ENCODE data around the gene AMOTL2. TPM values are rescaled to one million over a fixed set of nuclear protein-coding genes. Genes with fewer than 3 reads are reported as not detected.

The AMOTL2 gene
- total RNA-seq, 1 experiment from 2014 or later, result 59.6 TPM

- H3K27ac ChIP-seq (ENCODE audit: low read depth, low read length, poor library complexity, severe bottlenecking), result no peak overlapping the region
- no peak for DNase-seq (ENCODE audit: low spot score)
- ChIA-PET POLR2A (ENCODE audit: low non-redundant PET) (no interaction called here), CTCF (no interaction called here)
- no peak overlapping the region for H3K4me3 ChIP-seq (ENCODE audit: low read depth, low read length, poor library complexity, severe bottlenecking)
- H3K36me3 ChIP-seq (ENCODE audit: insufficient read depth, low read length, poor library complexity, severe bottlenecking), result peaks cover 33% of the 10 kb centered on the region
- intact Hi-C loops (cut with micrococcal nuclease; ENCODE audit: unreplicated experiment), result no loop called here
- no peaks in the 10 kb centered on the region for H3K9me3 ChIP-seq (ENCODE audit: low read depth, low read length, poor library complexity, severe bottlenecking)
- peaks cover 8% of the 10 kb centered on the region for H3K4me1 ChIP-seq (ENCODE audit: insufficient read depth, low read length, poor library complexity, severe bottlenecking)
- BruUV-seq (replicated peaks), result no TSS peak
- H3K27me3 ChIP-seq (replicated peaks; ENCODE audit: insufficient read depth, low read depth, low read length, poor library complexity), result no peaks in the 10 kb centered on the region
- no peak for TF ChIP-seq EZH2 (IDR thresholded peaks at IDR 0.05; ENCODE audit: borderline replicate concordance, low read depth, low read length, poor library complexity, severe bottlenecking)
Observed at GRCh38 chr3:134352031-134352671, 22.1 kb downstream of the AMOTL2 start.

- intact Hi-C loops (cut with micrococcal nuclease; ENCODE audit: unreplicated experiment), result no loop called here
- Histone ChIP-seq H3K4me1 (ENCODE audit: insufficient read depth, low read length, poor library complexity, severe bottlenecking) (peaks cover 2% of the 10 kb centered on the region), H3K27me3 (replicated peaks; ENCODE audit: insufficient read depth, low read depth, low read length, poor library complexity) (no peaks in the 10 kb centered on the region), H3K27ac (ENCODE audit: low read depth, low read length, poor library complexity, severe bottlenecking) (no peak overlapping the region), H3K9me3 (ENCODE audit: low read depth, low read length, poor library complexity, severe bottlenecking) (no peaks in the 10 kb centered on the region), H3K36me3 (ENCODE audit: insufficient read depth, low read length, poor library complexity, severe bottlenecking) (peaks cover 26% of the 10 kb centered on the region), H3K4me3 (ENCODE audit: low read depth, low read length, poor library complexity, severe bottlenecking) (no peak overlapping the region)
- DNase-seq (ENCODE audit: low spot score), result no peak
- no peak for TF ChIP-seq CTCF (conservative IDR thresholded peaks at IDR 0.05; ENCODE audit: low read depth, low read length)
- ChIA-PET POLR2A (ENCODE audit: low non-redundant PET) (no interaction called here), CTCF (no interaction called here)
- no TSS peak for BruUV-seq (replicated peaks)
Observed at GRCh38 chr3:134351427-134351826, 22.8 kb downstream of the AMOTL2 start.

GRCh38 chr3:134350861-134351311 lies 23.4 kb downstream of the AMOTL2 start:
- H3K4me1 ChIP-seq (ENCODE audit: insufficient read depth, low read length, poor library complexity, severe bottlenecking), result no peaks in the 10 kb centered on the region
- TF ChIP-seq EZH2 (IDR thresholded peaks at IDR 0.05; ENCODE audit: borderline replicate concordance, low read depth, low read length, poor library complexity, severe bottlenecking) (no peak), CTCF (conservative IDR thresholded peaks at IDR 0.05; ENCODE audit: low read depth, low read length) (no peak)
- ChIA-PET POLR2A (ENCODE audit: low non-redundant PET) (no interaction called here), CTCF (no interaction called here)
- intact Hi-C loops (cut with micrococcal nuclease; ENCODE audit: unreplicated experiment), result no loop called here
- no peaks in the 10 kb centered on the region for H3K9me3 ChIP-seq (ENCODE audit: low read depth, low read length, poor library complexity, severe bottlenecking)
- no peak overlapping the region for H3K27ac ChIP-seq (ENCODE audit: low read depth, low read length, poor library complexity, severe bottlenecking)
- no peak for DNase-seq (ENCODE audit: low spot score)
- H3K36me3 ChIP-seq (ENCODE audit: insufficient read depth, low read length, poor library complexity, severe bottlenecking), result peaks cover 20% of the 10 kb centered on the region
- H3K27me3 ChIP-seq (replicated peaks; ENCODE audit: insufficient read depth, low read depth, low read length, poor library complexity), result no peaks in the 10 kb centered on the region
- no TSS peak for BruUV-seq (replicated peaks)
- no peak overlapping the region for H3K4me3 ChIP-seq (ENCODE audit: low read depth, low read length, poor library complexity, severe bottlenecking)

DNA sequence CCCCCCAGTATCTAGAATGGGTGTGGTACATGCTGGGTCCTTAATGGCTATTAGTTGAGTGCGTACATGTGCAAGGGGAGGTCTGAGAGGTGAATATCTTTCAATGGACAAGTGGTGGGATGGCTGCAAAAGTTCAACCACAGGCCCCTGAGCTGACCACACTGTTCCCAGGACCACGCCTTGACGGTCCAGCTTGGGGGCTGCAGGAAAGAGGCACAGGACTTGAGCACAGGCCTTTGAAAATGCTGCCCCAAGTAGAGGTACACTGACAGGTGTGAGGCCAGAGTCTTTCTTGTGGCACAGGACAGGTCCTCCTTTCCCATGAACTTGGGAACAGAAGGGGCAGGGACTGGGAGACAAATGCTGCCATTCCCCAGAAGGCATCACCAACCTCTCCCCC lies 24.0 kb downstream of the AMOTL2 start:
- no peaks in the 10 kb centered on the region for H3K4me1 ChIP-seq (ENCODE audit: insufficient read depth, low read length, poor library complexity, severe bottlenecking)
- DNase-seq (ENCODE audit: low spot score), result no peak
- H3K4me3 ChIP-seq (ENCODE audit: low read depth, low read length, poor library complexity, severe bottlenecking), result no peak overlapping the region
- TF ChIP-seq CTCF (conservative IDR thresholded peaks at IDR 0.05; ENCODE audit: low read depth, low read length) (no peak), EZH2 (IDR thresholded peaks at IDR 0.05; ENCODE audit: borderline replicate concordance, low read depth, low read length, poor library complexity, severe bottlenecking) (no peak)
- H3K9me3 ChIP-seq (ENCODE audit: low read depth, low read length, poor library complexity, severe bottlenecking), result no peaks in the 10 kb centered on the region
- POLR2A ChIA-PET (ENCODE audit: low non-redundant PET), result no interaction called here
- no peak overlapping the region for H3K27ac ChIP-seq (ENCODE audit: low read depth, low read length, poor library complexity, severe bottlenecking)
- intact Hi-C loops (cut with micrococcal nuclease; ENCODE audit: unreplicated experiment), result no loop called here
- CTCF ChIA-PET, result no interaction called here
- no TSS peak for BruUV-seq (replicated peaks)
- peaks cover 15% of the 10 kb centered on the region for H3K36me3 ChIP-seq (ENCODE audit: insufficient read depth, low read length, poor library complexity, severe bottlenecking)
- no peaks in the 10 kb centered on the region for H3K27me3 ChIP-seq (replicated peaks; ENCODE audit: insufficient read depth, low read depth, low read length, poor library complexity)

All from A673 (cell line).